ENCODE data around the gene CSKMT.

GRCh38 chr11:62646825-62647608, 18.1 kb upstream of the CSKMT start:
- TF ChIP-seq POLR2AphosphoS5 (IDR thresholded peaks at IDR 0.05; ENCODE audit: low read depth, low read length) (no peak), POLR2A (IDR thresholded peaks at IDR 0.05; ENCODE audit: low read depth, low read length) (no peak)

Data from GM12892 (cell line).